Osteocyte (in vitro differentiated cells): ENCODE data around the gene VPS37C. TPM values are rescaled to one million over a fixed set of nuclear protein-coding genes. Genes with fewer than 3 reads are reported as not detected.
"Not testable (repeated sequence)": the region's sequence is repeated elsewhere in the genome, so short reads cannot be mapped to it uniquely, and the experiment has no call there.

ENCODE experiments used
- DNase-seq: peaks from one replicate; pipeline ENCODE4 v3.0.0; 2021; ENCODE audit warnings: mixed read lengths; ENCODE audit not compliant: unreplicated experiment; ENCODE audit errors: extremely low spot score
- H3K27ac Mint-ChIP-seq: one replicate; pipeline ENCODE4 v1.8.0; 2021; ENCODE audit warnings: mild to moderate bottlenecking, mixed read lengths; ENCODE audit not compliant: unreplicated experiment
- H3K27me3 Mint-ChIP-seq: one replicate; pipeline ENCODE4 v1.8.0; 2021; ENCODE audit warnings: mixed read lengths; ENCODE audit not compliant: unreplicated experiment
- H3K36me3 Mint-ChIP-seq: one replicate; pipeline ENCODE4 v1.8.0; 2021; ENCODE audit warnings: mixed read lengths; ENCODE audit not compliant: unreplicated experiment
- H3K4me1 Mint-ChIP-seq: one replicate; pipeline ENCODE4 v1.8.0; 2021; ENCODE audit warnings: mixed read lengths; ENCODE audit not compliant: unreplicated experiment
- H3K4me3 Mint-ChIP-seq: one replicate; pipeline ENCODE4 v1.8.0; 2021; ENCODE audit warnings: mild to moderate bottlenecking, moderate library complexity, mixed read lengths; ENCODE audit not compliant: unreplicated experiment
- H3K9me3 Mint-ChIP-seq: one replicate; pipeline ENCODE4 v1.8.0; 2021; ENCODE audit warnings: mixed read lengths; ENCODE audit not compliant: unreplicated experiment
- CTCF ChIP-seq: fragments of 200-600 bp; sonication (generic); IDR thresholded peaks from 2 replicates; pipeline ENCODE4 v1.5.0; 2021; ENCODE audit warnings: antibody characterized with exemption, mild to moderate bottlenecking, moderate library complexity
- total RNA-seq: library from RNA; stranded (reverse); gene quantifications from 2 replicates; pipeline ENCODE4 v1.2.1, GENCODE V29; 2021

Gene VPS37C
- total RNA-seq, 1 donor from 2014 or later: 21.2 TPM

GRCh38 chr11:61098778-61099177 is 62.4 kb downstream of the VPS37C start:
- TF ChIP-seq CTCF: no peak
- H3K9me3 Mint-ChIP-seq: no peaks in the 10 kb centered on the region
- H3K4me3 Mint-ChIP-seq: no peak overlapping the region
- H3K27me3 Mint-ChIP-seq: peaks cover 14% of the 10 kb centered on the region
- no peaks in the 10 kb centered on the region for H3K4me1 Mint-ChIP-seq
- no peak for DNase-seq
- no peak overlapping the region for H3K27ac Mint-ChIP-seq
- no peaks in the 10 kb centered on the region for H3K36me3 Mint-ChIP-seq

GRCh38 chr11:61098261-61098660 is 63.0 kb downstream of the VPS37C start:
- H3K36me3 Mint-ChIP-seq, DNase-seq, H3K9me3 Mint-ChIP-seq, H3K4me1 Mint-ChIP-seq, H3K4me3 Mint-ChIP-seq, H3K27ac Mint-ChIP-seq: not testable (repeated sequence)
- peaks cover 14% of the 10 kb centered on the region for H3K27me3 Mint-ChIP-seq

GRCh38 chr11:61095021-61095420 is 66.2 kb downstream of the VPS37C start:
- Mint-ChIP-seq H3K36me3 (no peaks in the 10 kb centered on the region), H3K4me3 (no peak overlapping the region), H3K27me3 (peaks cover 14% of the 10 kb centered on the region), H3K27ac (no peak overlapping the region), H3K4me1 (no peaks in the 10 kb centered on the region), H3K9me3 (no peaks in the 10 kb centered on the region)
- DNase-seq: no peak
- TF ChIP-seq CTCF: no peak

GRCh38 chr11:61094167-61094566 is 67.1 kb downstream of the VPS37C start:
- H3K27ac Mint-ChIP-seq, H3K9me3 Mint-ChIP-seq, DNase-seq, H3K4me1 Mint-ChIP-seq, H3K36me3 Mint-ChIP-seq, H3K4me3 Mint-ChIP-seq: not testable (repeated sequence)
- peaks cover 20% of the 10 kb centered on the region for H3K27me3 Mint-ChIP-seq

- no peak for TF ChIP-seq CTCF
- no peak for DNase-seq
- H3K27ac Mint-ChIP-seq: no peak overlapping the region
- H3K4me1 Mint-ChIP-seq: no peaks in the 10 kb centered on the region
- no peak overlapping the region for H3K4me3 Mint-ChIP-seq
- H3K9me3 Mint-ChIP-seq: no peaks in the 10 kb centered on the region
- H3K36me3 Mint-ChIP-seq: no peaks in the 10 kb centered on the region
- H3K27me3 Mint-ChIP-seq: peaks cover 22% of the 10 kb centered on the region
Observed at GRCh38 chr11:61092908-61093763, 68.1 kb downstream of the VPS37C start.

GRCh38 chr11:61092280-61092766 is 68.9 kb downstream of the VPS37C start:
- H3K9me3 Mint-ChIP-seq: no peaks in the 10 kb centered on the region
- H3K36me3 Mint-ChIP-seq: no peaks in the 10 kb centered on the region
- no peaks in the 10 kb centered on the region for H3K4me1 Mint-ChIP-seq
- no peak overlapping the region for H3K27ac Mint-ChIP-seq
- H3K4me3 Mint-ChIP-seq: no peak overlapping the region
- peaks cover 26% of the 10 kb centered on the region for H3K27me3 Mint-ChIP-seq
- TF ChIP-seq CTCF: no peak
- DNase-seq: no peak
